ENCODE data around the gene ENOX1. TPM values are rescaled to one million over a fixed set of nuclear protein-coding genes. Genes with fewer than 3 reads are reported as not detected.

ENOX1 gene
- total RNA-seq, 1 experiment from 2014 or later: 1.8 TPM

GRCh38 chr13:43388282-43389034 lies 398.3 kb downstream of the ENOX1 start:
- no peak for DNase-seq (ENCODE audit: unreplicated experiment)
- Mint-ChIP-seq H3K27ac (ENCODE audit: low read depth, unreplicated experiment) (no peak overlapping the region), H3K4me1 (ENCODE audit: insufficient read depth, unreplicated experiment) (no peaks in the 10 kb centered on the region), H3K4me3 (ENCODE audit: unreplicated experiment) (no peak overlapping the region), H3K27me3 (ENCODE audit: insufficient read depth, unreplicated experiment) (no peaks in the 10 kb centered on the region), H3K9me3 (ENCODE audit: unreplicated experiment) (no peaks in the 10 kb centered on the region), H3K36me3 (ENCODE audit: insufficient read depth, unreplicated experiment) (no peaks in the 10 kb centered on the region)
- intact Hi-C loops (cut with micrococcal nuclease): no loop called here
- no peak for TF ChIP-seq CTCF (IDR thresholded peaks at IDR 0.05; ENCODE audit: unreplicated experiment)
- ChIA-PET POLR2A (no interaction called here), CTCF (no interaction called here)
- BruUV-seq (replicated peaks): no TSS peak

GRCh38 chr13:43387880-43388279 lies 398.9 kb downstream of the ENOX1 start:
- no peaks in the 10 kb centered on the region for H3K9me3 Mint-ChIP-seq (ENCODE audit: unreplicated experiment)

GRCh38 chr13:43383498-43384165 lies 403.1 kb downstream of the ENOX1 start:
- H3K27ac Mint-ChIP-seq (ENCODE audit: low read depth, unreplicated experiment): no peak overlapping the region
- H3K36me3 Mint-ChIP-seq (ENCODE audit: insufficient read depth, unreplicated experiment): no peaks in the 10 kb centered on the region
- H3K9me3 Mint-ChIP-seq (ENCODE audit: unreplicated experiment): peaks cover 13% of the 10 kb centered on the region
- no peak for DNase-seq (ENCODE audit: unreplicated experiment)
- TF ChIP-seq CTCF (IDR thresholded peaks at IDR 0.05; ENCODE audit: unreplicated experiment): no peak
- intact Hi-C loops (cut with micrococcal nuclease): no loop called here
- no TSS peak for BruUV-seq (replicated peaks)
- no peaks in the 10 kb centered on the region for H3K4me1 Mint-ChIP-seq (ENCODE audit: insufficient read depth, unreplicated experiment)
- ChIA-PET CTCF (interaction anchor here (0.6 kb wide), 1 partner anchor 75 kb away, joined by 3 read pairs; no protein-coding TSS in a partner anchor), POLR2A (no interaction called here)
- no peak overlapping the region for H3K4me3 Mint-ChIP-seq (ENCODE audit: unreplicated experiment)
- H3K27me3 Mint-ChIP-seq (ENCODE audit: insufficient read depth, unreplicated experiment): no peaks in the 10 kb centered on the region

More at GRCh38 chr13:43387880-43388279, 398.9 kb downstream of the ENOX1 start:
- intact Hi-C loops (cut with micrococcal nuclease): no loop called here
- BruUV-seq (replicated peaks): no TSS peak
- TF ChIP-seq CTCF (IDR thresholded peaks at IDR 0.05; ENCODE audit: unreplicated experiment): no peak
- H3K36me3 Mint-ChIP-seq (ENCODE audit: insufficient read depth, unreplicated experiment): no peaks in the 10 kb centered on the region
- no peak overlapping the region for H3K27ac Mint-ChIP-seq (ENCODE audit: low read depth, unreplicated experiment)
- ChIA-PET POLR2A (no interaction called here), CTCF (no interaction called here)
- H3K4me3 Mint-ChIP-seq (ENCODE audit: unreplicated experiment): no peak overlapping the region
- DNase-seq (ENCODE audit: unreplicated experiment): no peak
- no peaks in the 10 kb centered on the region for H3K27me3 Mint-ChIP-seq (ENCODE audit: insufficient read depth, unreplicated experiment)
- H3K4me1 Mint-ChIP-seq (ENCODE audit: insufficient read depth, unreplicated experiment): no peaks in the 10 kb centered on the region

- DNase-seq (ENCODE audit: unreplicated experiment): no peak
- BruUV-seq (replicated peaks): no TSS peak
- TF ChIP-seq CTCF (IDR thresholded peaks at IDR 0.05; ENCODE audit: unreplicated experiment): no peak
Observed at GRCh38 chr13:43379738-43380137, 407.0 kb downstream of the ENOX1 start.

More at GRCh38 chr13:43379738-43380137, 407.0 kb downstream of the ENOX1 start:
- ChIA-PET CTCF (no interaction called here), POLR2A (no interaction called here)
- Mint-ChIP-seq H3K4me1 (ENCODE audit: insufficient read depth, unreplicated experiment) (no peaks in the 10 kb centered on the region), H3K4me3 (ENCODE audit: unreplicated experiment) (no peak overlapping the region), H3K36me3 (ENCODE audit: insufficient read depth, unreplicated experiment) (no peaks in the 10 kb centered on the region), H3K9me3 (ENCODE audit: unreplicated experiment) (peaks cover 22% of the 10 kb centered on the region), H3K27me3 (ENCODE audit: insufficient read depth, unreplicated experiment) (no peaks in the 10 kb centered on the region), H3K27ac (ENCODE audit: low read depth, unreplicated experiment) (no peak overlapping the region)
- intact Hi-C loops (cut with micrococcal nuclease): no loop called here

All from MCF 10A (cell line).